Fibroblast of the aortic adventitia (primary cell): ENCODE measurements around the gene TK2. TPM values are rescaled to one million over a fixed set of nuclear protein-coding genes. Genes with fewer than 3 reads are reported as not detected.

Experiments
- DNase-seq: peaks from one replicate; pipeline ENCODE4 v3.0.0-alpha.2; 2010; ENCODE audit warnings: low read depth
- H3K4me3 ChIP-seq: 2 replicates; pipeline ENCODE4 v1.5.1; 2011; ENCODE audit warnings: low read depth, mild to moderate bottlenecking, control low read depth, low read length, moderate library complexity
- CTCF ChIP-seq: IDR thresholded peaks from 2 replicates; pipeline ENCODE4 v1.5.1; 2011; ENCODE audit warnings: mild to moderate bottlenecking, low read length, control low read depth, inconsistent platforms; ENCODE audit not compliant: insufficient read depth
- total RNA-seq: library from RNA; depleted of rRNA; stranded (reverse); fragments of >200 nt; gene quantifications from 2 replicates; pipeline ENCODE4 v1.2.3, GENCODE V29; 2012; ENCODE audit warnings: low replicate concordance

Gene TK2
- total RNA-seq, 1 donor, result 58.8 TPM

- no peak overlapping the region for H3K4me3 ChIP-seq
- no peak for DNase-seq
- TF ChIP-seq CTCF, result no peak
Measured at GRCh38 chr16:66563574-66564334, 13.8 kb upstream of the TK2 start.

GRCh38 chr16:66562986-66563385 is 13.1 kb upstream of the TK2 start:
- no peak for TF ChIP-seq CTCF
- no peak overlapping the region for H3K4me3 ChIP-seq
- no peak for DNase-seq

GRCh38 chr16:66562409-66562808 is 12.5 kb upstream of the TK2 start:
- no peak for DNase-seq
- no peak overlapping the region for H3K4me3 ChIP-seq
- no peak for TF ChIP-seq CTCF

- H3K4me3 ChIP-seq, result no peak overlapping the region
- no peak for TF ChIP-seq CTCF
- no peak for DNase-seq
Measured at GRCh38 chr16:66561381-66562080, 11.6 kb upstream of the TK2 start.

- no peak for DNase-seq
- no peak overlapping the region for H3K4me3 ChIP-seq
- no peak for TF ChIP-seq CTCF
Measured at GRCh38 chr16:66560107-66560506, 10.2 kb upstream of the TK2 start.

GRCh38 chr16:66554495-66554894 is 4.6 kb upstream of the TK2 start:
- no peak overlapping the region for H3K4me3 ChIP-seq
- no peak for TF ChIP-seq CTCF
- DNase-seq, result no peak

GRCh38 chr16:66554021-66554420 is 4.1 kb upstream of the TK2 start:
- no peak for TF ChIP-seq CTCF
- H3K4me3 ChIP-seq, result no peak overlapping the region
- DNase-seq, result no peak
